ENCODE measurements around the gene MRPS18B. TPM values are rescaled to one million over a fixed set of nuclear protein-coding genes. Genes with fewer than 3 reads are reported as not detected.

MRPS18B gene
- total and polyA plus RNA-seq, 2 donors (not counting 1 experiment from before 2014, with no cell fraction given): 35.9 to 38.8 TPM

- Histone ChIP-seq H3K4me1 (ENCODE audit: control insufficient read depth in 2 of 2, insufficient read depth in 2 of 2, low read length in 2 of 2) (peaks cover 0 to 6% of the 10 kb centered on the region in 2 donors), H3K4me2 (replicated peaks; ENCODE audit: low read depth, low read length, poor library complexity, severe bottlenecking) (no peak overlapping the region), H4K20me1 (ENCODE audit: control insufficient read depth, insufficient read depth, low read length, poor library complexity, severe bottlenecking) (peaks cover 26% of the 10 kb centered on the region), H3K4me3 (ENCODE audit: control extremely low read depth in 1 of 5, extremely low read depth in 1 of 5, insufficient read depth in 1 of 5, low read depth in 2 of 5, low read length in 4 of 5) (no peak overlapping the region), H3K36me3 (replicated peaks in 1 of 2; ENCODE audit: control extremely low read depth in 1 of 2, control insufficient read depth in 1 of 2, extremely low read depth in 1 of 2, insufficient read depth in 2 of 2, low read length in 1 of 2) (peaks cover 5 to 48% of the 10 kb centered on the region in 2 experiments), H3K9me3 (ENCODE audit: control extremely low read depth in 1 of 3, control insufficient read depth in 2 of 3, insufficient read depth in 1 of 3, low read length in 2 of 3) (no peaks in the 10 kb centered on the region), H3K27ac (ENCODE audit: low read length in 2 of 2) (peak overlapping the region in 1 of 2 donors; percentile 53), H3K27me3 (replicated peaks in 1 of 4; ENCODE audit: control extremely low read depth in 1 of 4, control insufficient read depth in 3 of 4, insufficient read depth in 4 of 4, low read length in 3 of 4) (no peaks in the 10 kb centered on the region), H2AFZ (ENCODE audit: insufficient read depth, low read depth, low read length, poor library complexity, severe bottlenecking) (no peak overlapping the region), H3K9ac (ENCODE audit: low read length) (no peak overlapping the region), H3K79me2 (ENCODE audit: control insufficient read depth, insufficient read depth, low read length) (peaks cover under 1% of the 10 kb centered on the region)
- no peak for ATAC-seq (ENCODE audit: low read depth)
- CTCF ChIA-PET: interaction anchor here (1.6 to 12.2 kb wide), 5 partner anchors 12 to 123 kb away, joined by 3 to 295 read pairs (median 24); no protein-coding TSS in a partner anchor
- H3K9me3 Mint-ChIP-seq (ENCODE audit: insufficient read depth): no peaks in the 10 kb centered on the region
- intact Hi-C loops (cut with micrococcal nuclease): no loop called here
- no peak for DNase-seq
- peaks cover 6% of the 10 kb centered on the region for H3K4me1 Mint-ChIP-seq
- no peaks in the 10 kb centered on the region for H3K27me3 Mint-ChIP-seq
- POLR2A ChIA-PET: interaction anchor here (0.5 to 0.6 kb wide), 3 partner anchors 9 to 137 kb away, joined by 3 to 5 read pairs (median 4); no protein-coding TSS in a partner anchor
- H3K27ac Mint-ChIP-seq: no peak overlapping the region
- H3K4me3 Mint-ChIP-seq: no peak overlapping the region
- 96% methylated on average over 11 of the region's 13 CpGs for WGBS (ENCODE audit: insufficient coverage)
- no peak for TF ChIP-seq CTCF (IDR thresholded peaks at IDR 0.05)
- TF ChIP-seq EZH2 (IDR thresholded peaks at IDR 0.05; ENCODE audit: borderline replicate concordance, insufficient read depth, low read depth, low read length, poor library complexity, severe bottlenecking): no peak
These were observed 17.9 kb upstream of the MRPS18B start for GRCh38 chr6:30599625-30600324.

- Histone ChIP-seq H3K9me3 (ENCODE audit: control extremely low read depth in 1 of 3, control insufficient read depth in 2 of 3, insufficient read depth in 1 of 3, low read length in 2 of 3) (no peaks in the 10 kb centered on the region), H3K4me2 (replicated peaks; ENCODE audit: low read depth, low read length, poor library complexity, severe bottlenecking) (no peak overlapping the region), H3K4me1 (ENCODE audit: control insufficient read depth in 2 of 2, insufficient read depth in 2 of 2, low read length in 2 of 2) (peaks cover 0 to 6% of the 10 kb centered on the region in 2 donors), H3K27ac (ENCODE audit: low read length in 2 of 2) (no peak overlapping the region), H3K36me3 (replicated peaks in 1 of 2; ENCODE audit: control extremely low read depth in 1 of 2, control insufficient read depth in 1 of 2, extremely low read depth in 1 of 2, insufficient read depth in 2 of 2, low read length in 1 of 2) (peaks cover 3 to 53% of the 10 kb centered on the region in 2 experiments), H4K20me1 (ENCODE audit: control insufficient read depth, insufficient read depth, low read length, poor library complexity, severe bottlenecking) (peaks cover 32% of the 10 kb centered on the region), H3K4me3 (ENCODE audit: control extremely low read depth in 1 of 5, extremely low read depth in 1 of 5, insufficient read depth in 1 of 5, low read depth in 2 of 5, low read length in 4 of 5) (no peak overlapping the region), H3K79me2 (ENCODE audit: control insufficient read depth, insufficient read depth, low read length) (peaks cover 6% of the 10 kb centered on the region), H2AFZ (ENCODE audit: insufficient read depth, low read depth, low read length, poor library complexity, severe bottlenecking) (no peak overlapping the region), H3K9ac (ENCODE audit: low read length) (no peak overlapping the region), H3K27me3 (replicated peaks in 1 of 4; ENCODE audit: control extremely low read depth in 1 of 4, control insufficient read depth in 3 of 4, insufficient read depth in 4 of 4, low read length in 3 of 4) (no peaks in the 10 kb centered on the region)
- Mint-ChIP-seq H3K4me1 (peaks cover 6% of the 10 kb centered on the region), H3K27ac (no peak overlapping the region), H3K27me3 (no peaks in the 10 kb centered on the region), H3K4me3 (no peak overlapping the region), H3K9me3 (ENCODE audit: insufficient read depth) (no peaks in the 10 kb centered on the region)
- intact Hi-C loops (cut with micrococcal nuclease): no loop called here
- WGBS (ENCODE audit: insufficient coverage): 94% methylated on average over 10 of the region's 10 CpGs
- DNase-seq (no peak), ATAC-seq (ENCODE audit: low read depth) (no peak)
- POLR2A ChIA-PET: interaction anchor here (1.1 kb wide), 1 partner anchor 14 kb away, joined by 5 read pairs; no protein-coding TSS in a partner anchor
- CTCF ChIA-PET: interaction anchor here (1.4 to 12.2 kb wide), 7 partner anchors 9 to 123 kb away, joined by 3 to 295 read pairs (median 7); no protein-coding TSS in a partner anchor
- no peak for TF ChIP-seq EZH2 (IDR thresholded peaks at IDR 0.05; ENCODE audit: borderline replicate concordance, insufficient read depth, low read depth, low read length, poor library complexity, severe bottlenecking)
- TF ChIP-seq CTCF (IDR thresholded peaks at IDR 0.05): no peak
These were observed 17.1 kb upstream of the MRPS18B start for GRCh38 chr6:30600451-30600961.
